ENCODE measurements around the gene NBAS. TPM values are rescaled to one million over a fixed set of nuclear protein-coding genes. Genes with fewer than 3 reads are reported as not detected.

The NBAS gene
- total and polyA plus RNA-seq, 9 of the 15 experiments (the other 6 are each of a cell fraction or from before 2014, with no cell fraction given): 15.3 to 94.4 (median 69.9) TPM

GRCh38 chr2:15560988-15561573 lies at the start of gene NBAS (continued):
- no peak for TF ChIP-seq ZNF3 (CRISPR knock-in tag; IDR thresholded peaks at IDR 0.05)
- TF ChIP-seq MLX (CRISPR knock-in tag; conservative IDR thresholded peaks at IDR 0.05): no peak
- TF ChIP-seq ZNF253 (CRISPR knock-in tag; conservative IDR thresholded peaks at IDR 0.05): no peak
- no peak for TF ChIP-seq ASH1L (IDR thresholded peaks at IDR 0.05; ENCODE audit: borderline replicate concordance, low read depth, partially characterized antibody)
- TF ChIP-seq MYC (IDR thresholded peaks at IDR 0.05; ENCODE audit: low read depth, low read length): peak; percentile 13; the same call in 1 of the 2 replicates
- no peak for TF ChIP-seq MYC (CRISPR knock-in tag; IDR thresholded peaks at IDR 0.05; ENCODE audit: borderline replicate concordance, low read depth)
- TF ChIP-seq ZNF586 (CRISPR knock-in tag; conservative IDR thresholded peaks at IDR 0.05): no peak
- 0 out of 2 replicates have a peak, but pooled peaks have one; percentile 32 for TF ChIP-seq HMBOX1 (IDR thresholded peaks at IDR 0.05)
- no peak for TF ChIP-seq ZNF280A (IDR thresholded peaks at IDR 0.05; ENCODE audit: low read depth, partially characterized antibody)
- no peak for TF ChIP-seq ZNF655 (CRISPR knock-in tag; IDR thresholded peaks at IDR 0.05)
- no peak for TF ChIP-seq MCM5 (IDR thresholded peaks at IDR 0.05; ENCODE audit: low read depth)
- no peak for TF ChIP-seq ARID2 (IDR thresholded peaks at IDR 0.05)
- TF ChIP-seq POLR2AphosphoS2 (IDR thresholded peaks at IDR 0.05; ENCODE audit: low read length): no peak
- 0 out of 2 replicates have a peak, but pooled peaks have one; percentile 6 for TF ChIP-seq ZNF41 (CRISPR knock-in tag; conservative IDR thresholded peaks at IDR 0.05)
- no peak for TF ChIP-seq IRF1 (CRISPR knock-in tag; IDR thresholded peaks at IDR 0.05; ENCODE audit: borderline replicate concordance)
- peak; percentile 29 for TF ChIP-seq RBM25 (IDR thresholded peaks at IDR 0.05; ENCODE audit: low read depth, low read length, severe bottlenecking)
- 0 out of 2 replicates have a peak, but pooled peaks have one; percentile 31 for TF ChIP-seq ZNF584 (CRISPR knock-in tag; IDR thresholded peaks at IDR 0.05; ENCODE audit: low read depth)
- TF ChIP-seq HIVEP1 (CRISPR knock-in tag; IDR thresholded peaks at IDR 0.05): no peak
- TF ChIP-seq MAFF (IDR thresholded peaks at IDR 0.05; ENCODE audit: low read length): no peak
- peak; percentile 45; the same call in 1 of the 2 replicates for TF ChIP-seq SOX6 (IDR thresholded peaks at IDR 0.05)
- TF ChIP-seq OTX1 (CRISPR knock-in tag; IDR thresholded peaks at IDR 0.05): 0 out of 2 replicates have a peak, but pooled peaks have one; percentile 7
- TF ChIP-seq SRSF7 (optimal IDR thresholded peaks at IDR 0.05; ENCODE audit: low read depth, low read length): no peak
- no peak for TF ChIP-seq ZNF143 (CRISPR knock-in tag; IDR thresholded peaks at IDR 0.05)
- TF ChIP-seq COPS2 (conservative IDR thresholded peaks at IDR 0.05): no peak
- TF ChIP-seq KDM1A (IDR thresholded peaks at IDR 0.05): 0 out of 4 replicates have a peak, but pooled peaks have one; percentile 15 to 23

Data from K562 (cell line).